ENCODE data around the gene SPDYE5.

Gene SPDYE5

GRCh38 chr7:75537731-75538130, 45.6 kb downstream of the SPDYE5 start:
- no peak for DNase-seq

- no peak for DNase-seq
These were observed 54.3 kb downstream of the SPDYE5 start for GRCh38 chr7:75546237-75547015.
